DMS53 treated with DMSO at 0.1 percent for 48 hours (cell line): ENCODE results near the gene AK8.
"Not testable (repeated sequence)": the region's sequence is repeated elsewhere in the genome, so short reads cannot be mapped to it uniquely, and the experiment has no call there.

Experiments used
- DNase-seq: peaks from one replicate; lab custom pipeline; 2025; ENCODE audit not compliant: unreplicated experiment; lab: John Stamatoyannopoulos, UW

The AK8 gene

DNA sequence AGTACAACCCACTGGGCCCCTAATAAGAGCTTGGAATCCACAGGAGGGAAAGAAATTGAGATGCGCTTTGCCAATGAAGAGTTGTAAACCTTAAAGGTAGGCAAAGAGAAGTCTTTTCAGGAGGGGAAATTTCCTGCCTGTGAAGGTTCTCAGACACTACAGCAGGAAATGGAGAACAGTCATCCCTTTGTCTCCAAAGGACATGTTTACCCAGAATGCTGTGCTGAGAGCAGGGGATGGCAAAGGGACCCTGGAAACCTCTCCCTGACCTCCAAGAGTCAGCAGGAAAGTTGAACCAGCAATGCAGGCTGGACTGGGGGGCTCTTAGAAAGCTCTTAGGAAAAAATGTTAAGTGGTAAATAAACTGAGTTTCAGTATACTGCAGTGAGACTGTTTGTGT is 103.2 kb downstream of the AK8 start:
- DNase-seq, result no peak

DNA sequence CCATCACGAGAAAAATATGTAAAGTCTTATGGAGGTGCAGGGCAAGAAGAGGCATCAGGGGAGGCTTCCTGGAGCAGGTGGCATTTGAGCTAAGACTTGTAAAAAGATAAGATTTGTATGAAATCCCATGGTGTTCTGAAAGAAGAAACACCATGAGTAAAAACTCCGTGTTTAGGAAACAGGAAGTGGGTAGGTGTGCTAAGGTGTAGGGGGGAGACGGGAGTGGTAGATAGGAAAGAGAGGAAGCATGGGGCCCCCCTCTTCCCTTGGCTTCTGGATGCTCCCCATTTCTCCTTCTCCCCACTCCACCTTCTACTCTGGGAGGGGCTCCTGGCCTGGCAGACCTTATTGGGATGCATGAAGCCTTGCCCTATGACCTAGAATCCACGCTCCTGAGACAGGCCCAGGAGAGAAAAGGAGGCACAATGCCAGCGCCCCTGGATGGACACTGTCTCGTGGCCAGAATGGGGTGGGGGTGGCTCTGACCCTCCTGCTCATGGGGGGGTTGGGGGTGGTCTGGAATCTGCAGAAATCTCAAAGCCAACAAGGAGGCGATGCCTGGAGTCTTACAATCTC is 104.2 kb downstream of the AK8 start:
- DNase-seq, result no peak

DNA sequence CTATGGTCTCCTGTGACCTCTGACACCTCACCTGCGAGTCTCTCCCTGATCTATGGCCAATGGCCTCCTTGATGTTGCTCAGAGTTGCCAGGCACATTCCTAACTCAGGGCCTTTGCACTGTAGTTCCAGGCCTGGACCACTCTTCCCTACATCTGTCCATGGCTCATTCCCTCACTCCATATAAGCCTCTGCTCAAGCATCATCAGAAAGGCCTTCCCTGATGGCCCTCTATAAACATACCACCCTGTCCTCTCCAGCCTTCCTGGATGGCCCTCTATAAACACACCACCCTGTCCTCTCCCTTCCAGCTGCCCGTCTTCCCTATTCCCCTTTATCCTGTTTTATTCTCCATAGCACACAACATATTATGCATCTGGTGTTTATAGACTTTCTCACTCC is 105.0 kb downstream of the AK8 start:
- no peak for DNase-seq

DNA sequence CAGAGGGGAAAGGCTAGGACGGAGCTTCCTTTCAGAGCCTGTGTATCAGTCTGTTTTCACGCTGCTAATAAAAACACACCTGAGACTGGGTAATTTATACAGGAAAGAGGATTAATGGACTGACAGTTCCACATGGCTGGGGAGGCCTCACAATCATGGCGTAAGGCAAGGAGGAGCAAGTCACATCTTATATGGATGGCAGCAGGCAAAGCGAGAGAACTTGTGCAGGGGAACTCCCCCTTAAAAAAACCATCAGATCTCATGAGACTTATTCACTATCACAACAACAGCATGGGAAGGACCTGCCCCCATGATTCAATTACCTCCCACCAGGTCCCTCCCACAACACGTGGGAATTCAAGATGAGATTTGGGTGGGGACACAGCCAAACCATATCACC is 106.3 kb downstream of the AK8 start:
- DNase-seq, result not testable (repeated sequence)

DNA sequence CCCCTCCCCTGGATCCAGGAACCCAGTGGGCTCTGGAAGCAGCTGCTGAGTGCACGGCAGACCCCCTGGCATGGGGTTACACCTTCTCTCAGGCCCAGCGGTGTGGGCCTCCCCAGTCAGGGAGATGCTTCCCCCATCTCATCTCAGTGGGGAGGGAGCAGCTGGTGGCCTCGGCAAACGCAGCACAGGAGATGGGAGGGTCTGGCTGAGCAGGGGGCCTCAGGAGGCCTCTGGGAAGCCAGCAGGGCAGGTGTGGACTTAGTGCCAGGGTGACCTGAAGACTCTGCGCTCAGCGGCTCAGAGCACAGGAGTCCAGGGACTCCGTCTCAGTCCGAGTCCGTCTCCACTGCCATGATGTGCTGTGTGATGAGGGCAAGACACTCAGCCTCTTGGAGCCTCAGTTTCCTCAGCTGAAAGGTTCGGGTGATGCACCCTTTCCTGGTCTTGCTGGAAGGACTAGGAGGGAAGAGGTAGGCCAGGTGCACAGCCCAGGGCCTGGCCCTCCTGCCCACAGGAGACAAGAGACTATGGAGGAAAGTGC is 107.2 kb downstream of the AK8 start:
- DNase-seq, result no peak

DNA sequence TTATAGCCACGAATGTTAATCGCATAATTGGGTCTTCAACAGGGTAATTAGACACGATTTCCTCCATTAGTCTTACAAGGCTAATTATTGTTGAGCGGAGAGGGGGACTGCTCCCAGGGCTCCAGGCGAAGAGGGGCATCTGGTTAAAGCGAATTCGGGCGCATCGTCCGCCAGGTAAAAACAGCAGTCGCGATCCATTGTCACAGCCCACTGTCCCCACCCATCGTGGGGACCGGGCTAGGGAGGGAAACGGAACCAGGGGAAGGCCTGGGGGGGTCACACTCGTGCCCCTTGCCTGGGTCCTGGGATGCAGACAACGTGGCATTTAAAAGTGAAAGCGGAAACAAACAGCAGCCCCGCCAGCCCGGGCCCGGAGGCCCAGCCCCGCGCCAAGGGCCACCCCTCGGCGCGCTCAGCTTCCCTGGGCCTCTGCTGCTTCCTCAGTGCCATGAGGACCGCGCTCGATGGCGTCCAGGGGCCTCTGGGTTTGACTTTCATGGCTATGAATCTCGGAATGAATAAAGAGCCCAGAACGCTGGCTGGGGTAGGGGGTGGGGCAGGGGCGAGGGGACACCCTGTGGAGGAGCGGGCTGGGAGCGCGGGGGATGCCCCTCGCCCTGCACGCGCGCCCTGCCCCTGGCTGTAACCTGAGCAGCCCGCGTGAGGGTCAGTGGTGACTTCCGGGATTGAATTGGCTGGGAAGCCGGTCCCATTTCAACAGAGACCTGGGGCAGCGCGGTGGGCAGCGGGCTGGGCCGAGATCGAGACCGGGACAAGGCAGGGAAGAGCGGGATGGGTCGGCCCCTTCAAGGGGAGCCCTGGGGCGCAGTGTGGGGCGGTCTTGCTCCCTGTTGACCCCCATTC is 107.9 kb downstream of the AK8 start:
- peak; percentile 37 for DNase-seq

DNA sequence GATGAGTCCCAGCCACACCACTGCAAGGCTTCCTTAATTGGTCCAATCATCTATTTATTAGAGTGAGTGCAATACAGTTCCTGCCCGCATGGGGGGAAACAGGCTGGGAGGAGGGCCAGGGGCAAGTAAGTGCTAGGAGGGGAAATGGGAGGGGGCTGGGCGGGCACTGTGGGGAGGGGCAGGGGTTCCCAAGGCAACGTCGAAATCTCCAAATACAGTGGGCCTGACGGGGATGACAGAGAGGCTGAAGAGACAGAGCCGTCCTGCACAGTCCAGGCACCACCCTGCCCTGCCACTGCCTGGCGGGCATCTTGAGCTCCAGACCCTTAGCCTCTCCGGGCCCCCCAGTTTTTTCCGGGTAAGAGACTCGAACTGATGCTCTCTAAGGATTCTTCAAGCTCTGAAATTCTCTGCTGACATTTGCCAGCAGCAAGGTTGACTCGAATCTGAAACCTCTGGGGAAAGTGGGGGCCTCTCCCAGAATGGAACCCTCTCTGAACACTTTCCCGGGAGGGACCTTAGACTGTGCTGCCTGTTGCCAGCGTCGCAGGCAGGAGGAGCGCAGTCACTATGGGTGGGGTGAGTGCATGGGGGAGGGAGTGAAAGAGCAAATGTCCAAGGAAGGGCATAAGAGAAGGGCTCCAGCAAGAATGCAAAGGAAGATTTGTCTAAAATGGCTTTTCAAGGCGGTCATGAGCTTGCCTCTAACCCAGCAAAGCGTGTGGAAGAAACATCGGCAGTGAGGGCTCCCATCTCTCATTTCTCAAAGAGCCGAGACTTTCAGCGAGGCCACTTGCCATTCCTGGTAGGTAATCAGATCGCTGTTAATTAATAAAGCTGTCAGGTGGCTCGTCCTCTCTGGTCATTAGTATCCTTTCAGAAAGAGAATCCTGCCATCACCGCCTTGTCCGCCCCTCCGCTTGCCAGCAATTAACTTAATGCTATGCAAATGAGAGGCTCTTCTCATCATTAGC is 108.9 kb downstream of the AK8 start:
- DNase-seq, result peak; percentile 54

DNA sequence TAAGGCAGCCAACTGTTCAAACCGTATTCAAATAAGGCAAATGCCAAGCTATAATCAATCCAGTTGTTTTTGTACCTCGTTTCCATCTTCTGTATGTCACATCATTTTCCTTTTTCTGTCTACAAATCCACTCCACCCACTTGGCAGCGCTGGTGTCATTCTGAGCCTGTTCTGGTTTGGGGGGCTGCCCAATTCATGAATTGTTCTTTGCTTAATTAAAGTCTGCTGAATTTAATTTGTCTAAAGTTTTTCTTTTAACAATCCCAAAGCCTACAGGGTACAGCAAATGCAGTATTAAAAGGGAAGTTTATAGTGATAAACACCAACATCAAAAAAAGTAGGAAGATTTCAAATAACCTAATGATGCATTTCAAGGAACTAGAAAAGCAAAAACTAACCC is 114.5 kb downstream of the AK8 start:
- no peak for DNase-seq

DNA sequence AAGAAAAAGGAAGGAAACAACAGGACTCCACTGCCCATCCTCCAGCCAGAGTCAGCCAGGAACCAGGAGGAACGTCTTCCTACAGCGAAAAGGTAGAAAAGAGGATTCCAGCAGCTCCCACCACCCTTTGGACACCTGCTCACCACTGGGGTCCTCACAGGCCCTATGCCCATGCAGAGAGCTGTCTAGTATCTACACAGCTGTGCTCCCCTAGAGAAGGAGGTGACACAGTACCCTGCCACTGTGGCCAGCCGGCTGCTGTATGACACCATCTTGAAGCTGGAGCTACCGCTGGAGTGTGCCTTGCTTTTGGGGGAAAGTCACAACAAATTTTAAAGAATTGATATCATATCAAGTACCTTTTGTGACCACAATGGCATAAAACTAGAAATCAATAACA is 115.2 kb downstream of the AK8 start:
- DNase-seq, result no peak

DNA sequence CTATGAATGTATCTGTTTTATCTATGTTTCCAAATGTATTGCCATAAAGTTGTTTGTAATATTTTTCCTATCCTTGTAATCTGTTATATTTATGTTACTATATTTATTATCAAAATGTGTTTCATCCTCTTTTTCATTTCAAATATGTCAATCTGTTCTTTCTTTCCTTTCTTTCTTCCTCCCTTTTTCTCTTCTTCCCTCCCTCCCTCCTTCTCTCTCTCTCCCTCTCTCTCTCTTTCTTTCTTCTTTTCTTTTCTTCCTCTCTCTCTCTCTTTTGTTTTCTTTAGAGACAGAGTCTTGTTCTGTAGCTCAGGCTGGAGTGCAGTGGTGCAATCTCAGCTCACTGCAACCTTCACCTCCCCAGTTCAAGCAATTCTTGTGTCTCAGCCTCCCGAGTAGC is 116.5 kb downstream of the AK8 start:
- no peak for DNase-seq

DNA sequence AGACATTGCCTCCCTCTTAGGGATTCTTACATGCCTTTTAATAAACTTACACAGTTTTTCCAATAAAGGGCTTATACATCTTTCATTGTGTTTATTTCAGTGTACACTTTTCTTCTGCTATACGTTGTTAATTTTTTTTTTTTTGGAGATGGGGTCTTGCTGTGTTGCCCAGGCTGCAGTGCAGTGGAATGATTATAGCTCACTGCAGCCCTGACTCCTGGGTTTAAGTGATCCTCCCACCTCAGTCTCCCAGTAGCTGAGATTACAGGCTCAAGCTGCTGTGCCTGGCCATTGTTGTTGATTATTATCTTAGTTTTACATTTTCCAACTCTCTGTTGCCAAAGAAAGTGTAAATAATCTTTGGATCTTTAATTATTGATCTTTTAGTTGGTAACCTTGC is 118.0 kb downstream of the AK8 start:
- no peak for DNase-seq

DNA sequence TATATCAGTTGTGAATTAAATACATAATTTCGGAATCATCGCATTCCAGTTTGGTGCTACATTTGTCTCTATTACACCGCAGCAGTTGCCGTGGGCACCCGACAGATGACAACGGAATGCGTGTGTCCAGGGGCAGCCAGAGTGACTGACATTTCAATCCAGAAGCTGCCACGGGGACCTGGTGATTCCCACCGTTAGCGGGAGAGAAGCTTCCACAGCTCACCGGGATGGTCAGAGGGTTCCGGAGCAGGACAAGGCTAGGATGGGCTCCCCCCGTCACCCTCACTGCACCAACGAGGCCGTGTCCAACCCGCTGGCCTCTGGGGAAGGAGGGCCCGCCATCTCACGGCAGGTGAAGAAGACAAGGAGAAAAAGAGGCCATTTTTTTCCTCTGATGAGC is 121.1 kb downstream of the AK8 start:
- DNase-seq, result no peak

DNA sequence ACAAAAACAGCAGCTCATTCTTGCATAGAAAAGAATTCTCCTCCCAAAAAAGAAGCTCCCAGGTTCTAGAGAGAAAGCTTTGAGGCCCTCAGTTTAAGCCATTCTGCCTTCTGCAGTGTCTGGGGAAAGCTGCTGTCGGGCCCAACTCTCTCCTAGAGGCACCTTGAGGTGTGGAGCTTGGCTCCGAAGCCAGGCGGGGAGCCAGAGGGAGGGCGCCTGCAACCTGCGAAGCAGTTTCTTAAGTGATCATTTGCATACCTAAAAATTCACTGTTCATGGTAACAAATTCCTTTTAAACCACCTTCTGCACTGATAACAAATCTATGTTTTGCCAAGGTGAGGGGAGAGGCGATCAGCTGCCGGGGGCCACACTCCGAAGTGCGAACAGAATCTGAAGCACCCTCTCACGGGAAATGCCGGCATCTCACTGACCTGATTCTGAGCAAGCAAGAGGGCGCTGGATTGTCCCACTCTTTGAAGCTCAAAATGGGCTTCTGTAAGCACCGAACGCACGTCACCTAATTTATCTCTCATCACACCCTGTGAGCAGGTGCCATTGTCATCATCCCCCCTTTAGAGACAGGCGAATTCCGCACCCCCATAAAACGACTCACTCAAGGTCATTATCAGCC is 121.8 kb downstream of the AK8 start:
- DNase-seq, result no peak

DNA sequence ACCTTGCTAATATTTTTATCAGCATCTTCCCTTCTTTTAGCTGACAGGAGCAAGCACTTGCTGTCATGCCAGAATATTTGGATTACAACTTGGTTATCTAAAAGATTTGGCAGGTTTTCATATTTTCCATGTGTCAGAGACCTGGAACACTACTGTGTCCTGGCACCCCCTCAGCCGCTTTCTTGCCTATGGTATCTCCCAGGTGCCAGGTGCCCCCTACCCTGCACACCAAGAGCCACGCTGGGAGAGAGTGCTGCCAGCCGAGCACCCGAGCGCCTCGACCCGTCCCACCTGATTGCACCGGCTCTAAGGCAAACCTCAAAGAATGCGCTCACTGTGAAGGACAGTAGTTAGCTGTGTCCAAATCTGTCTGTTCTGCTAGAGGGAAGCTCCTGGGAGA is 123.0 kb downstream of the AK8 start:
- no peak for DNase-seq

DNA sequence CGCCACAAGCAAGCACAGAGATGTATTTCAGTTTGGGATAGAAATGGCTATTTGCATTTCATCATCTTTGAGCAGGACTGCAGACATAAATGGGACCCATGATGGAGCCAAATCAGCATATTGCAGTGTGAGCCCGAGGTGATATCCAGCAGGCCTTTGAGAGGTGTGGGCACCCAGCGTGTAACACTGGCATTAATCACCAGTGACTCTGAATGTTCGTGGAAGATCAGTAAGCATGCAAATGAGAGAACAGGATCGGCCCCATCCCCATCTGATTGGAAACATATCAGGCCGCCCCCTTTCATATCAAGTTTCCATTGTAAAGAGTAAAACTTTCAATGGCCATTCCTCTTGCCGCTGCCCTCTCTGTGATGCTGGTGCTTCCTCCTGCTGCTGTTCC is 123.8 kb downstream of the AK8 start:
- no peak for DNase-seq

DNA sequence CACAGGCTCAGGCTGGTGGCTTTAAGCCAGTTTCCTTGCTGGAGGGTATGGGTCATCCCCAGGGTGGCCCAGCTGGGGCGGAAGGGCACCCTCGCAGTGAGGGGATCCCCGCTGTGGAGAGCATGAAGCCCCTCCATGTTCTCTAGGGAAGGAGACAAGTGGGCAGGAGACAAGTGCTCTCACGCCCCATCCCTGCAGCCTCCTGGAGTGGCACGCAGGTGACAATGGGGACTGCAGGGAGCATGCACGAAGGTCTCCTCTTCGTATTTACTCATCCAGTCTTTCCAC is 124.5 kb downstream of the AK8 start:
- DNase-seq, result no peak

DNA sequence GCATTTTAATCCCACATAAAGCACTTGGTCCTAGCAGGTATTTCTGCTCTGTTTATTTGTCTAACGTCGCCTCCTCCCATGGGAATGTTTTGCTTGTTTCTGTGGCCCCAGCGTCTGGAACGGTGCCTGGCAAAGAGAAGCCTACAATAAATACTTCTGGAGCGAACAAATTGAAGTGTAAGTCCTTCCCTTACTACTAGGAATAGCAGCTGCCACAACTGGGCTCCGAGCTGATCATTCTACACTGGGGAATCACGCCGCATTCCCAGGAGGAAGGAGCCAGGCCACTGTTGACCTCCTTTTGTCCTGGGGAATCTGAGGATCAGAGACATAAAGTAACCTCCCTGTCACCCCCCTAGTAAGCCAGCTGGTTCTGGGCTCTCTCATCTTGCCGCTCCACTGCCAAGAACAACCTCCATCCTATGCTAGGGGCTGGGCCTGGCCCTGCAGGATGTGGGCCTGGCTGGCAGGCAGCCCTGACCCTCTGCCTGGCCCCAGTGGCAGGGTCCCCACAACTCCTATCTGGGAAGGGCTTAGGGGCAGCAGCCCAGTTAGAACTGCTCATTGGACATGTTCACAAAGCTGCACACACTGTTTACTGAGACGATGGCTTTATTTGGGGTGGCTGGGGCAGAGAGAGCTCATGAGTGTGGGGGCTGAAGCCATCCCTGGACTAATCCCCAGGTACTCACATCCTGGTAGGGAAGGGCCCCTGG is 125.0 kb downstream of the AK8 start:
- no peak for DNase-seq

DNA sequence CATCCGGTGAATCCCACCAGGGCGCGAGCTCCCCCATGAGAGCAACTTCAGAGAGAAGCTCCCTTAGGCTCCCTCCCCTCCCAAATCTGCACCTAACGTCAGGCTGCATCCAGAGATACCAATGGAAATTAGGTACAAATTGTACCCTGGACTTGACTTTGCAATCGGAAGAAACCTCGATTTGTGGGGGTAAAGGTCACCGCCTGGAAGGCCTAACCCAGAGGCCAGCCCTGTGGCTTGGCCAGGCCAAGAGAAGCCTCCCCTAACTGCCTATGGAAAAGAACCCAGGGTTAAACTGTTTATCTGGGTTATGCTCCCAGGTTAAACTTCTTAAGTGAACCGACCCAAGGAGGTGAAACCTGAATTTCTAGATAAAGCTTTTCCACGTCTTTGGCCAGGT is 127.4 kb downstream of the AK8 start:
- no peak for DNase-seq

DNA sequence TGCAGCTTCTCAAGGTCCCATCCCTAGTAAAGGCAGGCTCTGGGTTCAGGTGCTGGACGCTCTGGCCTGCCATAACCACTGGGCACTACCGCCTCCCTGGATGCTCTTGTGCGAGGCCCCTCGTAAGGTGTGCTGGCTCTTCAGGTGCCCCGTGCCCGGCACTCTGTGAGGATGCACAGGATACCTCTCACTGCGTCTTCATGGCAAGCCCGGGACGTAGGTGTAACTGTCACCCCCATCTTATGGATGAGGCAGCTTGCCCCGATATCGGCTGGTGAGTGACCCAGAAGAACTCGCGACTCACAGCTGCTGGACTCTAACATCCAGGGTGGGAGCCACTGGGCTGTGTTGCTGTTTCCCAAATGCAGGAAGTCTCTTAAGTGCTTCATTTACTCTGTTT is 128.8 kb downstream of the AK8 start:
- no peak for DNase-seq

DNA sequence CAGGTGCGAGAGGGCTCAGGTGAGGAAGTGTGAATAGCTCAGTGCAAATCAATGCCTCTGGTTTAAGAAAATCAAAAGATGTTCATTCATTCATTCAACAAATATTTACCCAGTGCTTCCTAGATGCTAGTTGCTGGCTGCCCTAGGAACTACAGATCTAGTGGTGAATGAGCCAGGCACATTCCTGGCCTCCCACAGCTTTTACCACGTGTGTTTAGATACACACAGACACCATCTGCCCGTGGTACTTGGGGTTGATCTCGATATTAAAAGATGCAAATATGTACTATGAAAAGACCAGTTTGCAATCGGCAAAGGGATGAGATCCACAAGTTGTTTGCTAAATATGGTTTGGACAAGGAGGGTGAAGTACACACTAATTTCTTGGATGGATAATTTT is 129.6 kb downstream of the AK8 start:
- no peak for DNase-seq
